ENCODE measurements around the gene RAB7A.
"Not testable (repeated sequence)": the region's sequence is repeated elsewhere in the genome, so short reads cannot be mapped to it uniquely, and the experiment has no call there.

The RAB7A gene

GRCh38 chr3:128727059-128727458 is 1.1 kb downstream of the RAB7A start:
- TF ChIP-seq CTCF (IDR thresholded peaks at IDR 0.05; ENCODE audit: low read depth, low read length) = no peak
- peak overlapping the region; percentile 91 for H3K4me3 ChIP-seq (ENCODE audit: low read depth, low read length)
- no peak for DNase-seq (ENCODE audit: low read depth, low spot score)
- in situ Hi-C loops (cut with HindIII; ENCODE audit: low sequenced_read_pairs) = no loop called here

GRCh38 chr3:128727485-128727884 is 1.5 kb downstream of the RAB7A start:
- H3K4me3 ChIP-seq (ENCODE audit: low read depth, low read length) = peak overlapping the region; percentile 91
- no peak for DNase-seq (ENCODE audit: low read depth, low spot score)
- in situ Hi-C loops (cut with HindIII; ENCODE audit: low sequenced_read_pairs) = no loop called here
- TF ChIP-seq CTCF (IDR thresholded peaks at IDR 0.05; ENCODE audit: low read depth, low read length) = no peak

- no peak for DNase-seq (ENCODE audit: low read depth, low spot score)
- no peak overlapping the region for H3K4me3 ChIP-seq (ENCODE audit: low read depth, low read length)
- in situ Hi-C loops (cut with HindIII; ENCODE audit: low sequenced_read_pairs) = no loop called here
- no peak for TF ChIP-seq CTCF (IDR thresholded peaks at IDR 0.05; ENCODE audit: low read depth, low read length)
These were observed 2.0 kb downstream of the RAB7A start for GRCh38 chr3:128727996-128728395.

GRCh38 chr3:128728521-128728920 is 2.5 kb downstream of the RAB7A start:
- DNase-seq (ENCODE audit: low read depth, low spot score); H3K4me3 ChIP-seq (ENCODE audit: low read depth, low read length); in situ Hi-C loops (cut with HindIII; ENCODE audit: low sequenced_read_pairs): not testable (repeated sequence)

- H3K4me3 ChIP-seq (ENCODE audit: low read depth, low read length) = no peak overlapping the region
- no peak for DNase-seq (ENCODE audit: low read depth, low spot score)
- in situ Hi-C loops (cut with HindIII; ENCODE audit: low sequenced_read_pairs) = no loop called here
- TF ChIP-seq CTCF (IDR thresholded peaks at IDR 0.05; ENCODE audit: low read depth, low read length) = no peak
These were observed 4.5 kb downstream of the RAB7A start for GRCh38 chr3:128730471-128730870.

- TF ChIP-seq CTCF (IDR thresholded peaks at IDR 0.05; ENCODE audit: low read depth, low read length) = no peak
- in situ Hi-C loops (cut with HindIII; ENCODE audit: low sequenced_read_pairs) = no loop called here
- no peak for DNase-seq (ENCODE audit: low read depth, low spot score)
- no peak overlapping the region for H3K4me3 ChIP-seq (ENCODE audit: low read depth, low read length)
These were observed 8.7 kb downstream of the RAB7A start for GRCh38 chr3:128734523-128735189.

- no peak overlapping the region for H3K4me3 ChIP-seq (ENCODE audit: low read depth, low read length)
- in situ Hi-C loops (cut with HindIII; ENCODE audit: low sequenced_read_pairs) = no loop called here
These were observed 9.3 kb downstream of the RAB7A start for GRCh38 chr3:128735287-128735686.

More at GRCh38 chr3:128735287-128735686, 9.3 kb downstream of the RAB7A start:
- no peak for DNase-seq (ENCODE audit: low read depth, low spot score)
- no peak for TF ChIP-seq CTCF (IDR thresholded peaks at IDR 0.05; ENCODE audit: low read depth, low read length)

Measured in astrocyte of the spinal cord (primary cell).